Suprapubic skin (tissue), 4 donors: Measurements from ENCODE around the gene TMEM179. TPM values are rescaled to one million over a fixed set of nuclear protein-coding genes. Genes with fewer than 3 reads are reported as not detected.

Experiments
- DNase-seq, 2 donors: peaks; one replicate each; pipeline ENCODE4 v3.0.0-alpha.2; 2019; ENCODE audit warnings: low spot score in 2 of 2
- H3K27ac ChIP-seq: fragments of 200-600 bp; sonication (generic); one replicate; pipeline ENCODE4 v1.5.1; 2019
- H3K27me3 ChIP-seq: fragments of 200-600 bp; sonication (generic); one replicate; pipeline ENCODE4 v1.5.1; 2019
- H3K36me3 ChIP-seq: fragments of 200-600 bp; sonication (generic); one replicate; pipeline ENCODE4 v1.5.1; 2019
- H3K4me1 ChIP-seq: fragments of 200-600 bp; sonication (generic); one replicate; pipeline ENCODE4 v1.5.1; 2019
- H3K4me3 ChIP-seq: fragments of 200-600 bp; sonication (generic); one replicate; pipeline ENCODE4 v1.5.1; 2019; ENCODE audit warnings: mild to moderate bottlenecking
- H3K9me3 ChIP-seq: fragments of 200-600 bp; sonication (generic); one replicate; pipeline ENCODE4 v1.5.1; 2019
- CTCF ChIP-seq, 2 donors: fragments of 200-600 bp in 1 of 2; fragments of 450-650 bp in 1 of 2; sonication (generic) in 1 of 2; IDR thresholded peaks; one replicate each; pipeline ENCODE4 v1.5.1; 2016 to 2019; ENCODE audit warnings: antibody characterized with exemption in 2 of 2, mild to moderate bottlenecking in 1 of 2, moderate library complexity in 1 of 2
- EP300 ChIP-seq: sonication (generic); formaldehyde crosslinking; IDR thresholded peaks from one replicate; pipeline ENCODE4 v1.6.1; 2017; ENCODE audit warnings: antibody characterized with exemption
- POLR2A ChIP-seq, 2 donors: fragments of 450-650 bp; IDR thresholded peaks; one replicate each; pipeline ENCODE4 v1.6.1; 2017; ENCODE audit warnings: antibody characterized with exemption in 2 of 2, mild to moderate bottlenecking in 2 of 2, moderate library complexity in 2 of 2
- POLR2AphosphoS5 ChIP-seq, 3 donors: sonication (generic); formaldehyde crosslinking; IDR thresholded peaks; one replicate each; pipeline ENCODE4 v1.6.1; 2017; ENCODE audit warnings: antibody characterized with exemption in 3 of 3
- WGBS: methylation state at CpG from one replicate; pipeline ENCODE4 v1.1.5; 2018; 5-methylcytosine and 5-hydroxymethylcytosine counted together
- total RNA-seq, 4 donors: library from RNA; depleted of rRNA; stranded (reverse); fragments of >200 nt; gene quantifications; one replicate each; pipeline ENCODE4 v1.1.0, GENCODE V29; 2016

TMEM179 gene
- total RNA-seq, 4 donors from 2014 or later, result not detected

DNA sequence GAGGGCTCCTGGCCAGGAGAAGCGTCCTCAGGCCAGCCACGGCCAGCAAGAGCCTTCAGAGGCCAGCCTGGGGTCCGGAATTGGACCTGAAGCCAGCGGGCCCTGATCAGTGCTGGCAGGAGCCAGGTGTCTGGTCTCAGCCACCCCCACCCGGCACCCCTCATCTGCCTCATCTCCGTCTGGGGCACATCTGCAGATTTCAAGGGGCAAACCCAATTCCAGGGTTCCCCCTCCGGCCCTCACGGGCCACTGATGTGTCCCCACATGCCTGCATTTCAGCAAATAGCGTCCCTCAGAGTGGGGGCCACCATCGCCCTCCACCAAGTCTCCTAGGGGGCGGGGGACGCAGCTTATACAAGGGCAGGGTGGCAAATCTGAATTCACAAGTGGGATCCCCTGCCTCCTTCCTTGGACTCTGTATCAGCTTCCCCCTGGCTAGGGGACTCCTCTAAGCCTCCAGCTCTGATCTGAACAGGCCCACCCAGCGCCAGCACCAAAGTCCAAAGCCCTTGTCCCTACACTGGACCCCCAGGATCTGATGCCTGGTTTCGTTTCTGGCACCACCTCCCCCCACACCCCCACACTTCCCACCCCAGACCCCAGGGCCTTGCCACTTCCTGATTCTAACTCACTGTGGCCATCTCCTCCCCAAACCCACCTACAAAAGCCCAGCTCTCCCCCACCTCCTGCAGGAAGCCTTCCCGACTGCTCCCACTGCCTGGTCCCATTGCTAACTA is 10.1 kb downstream of the TMEM179 start:
- Histone ChIP-seq H3K4me1 (no peaks in the 10 kb centered on the region), H3K27me3 (peaks cover 55% of the 10 kb centered on the region), H3K27ac (no peak overlapping the region), H3K9me3 (no peaks in the 10 kb centered on the region), H3K36me3 (no peaks in the 10 kb centered on the region), H3K4me3 (no peak overlapping the region)
- TF ChIP-seq POLR2AphosphoS5 (IDR thresholded peaks at IDR 0.05) (no peak), POLR2A (IDR thresholded peaks at IDR 0.05) (no peak), CTCF (IDR thresholded peaks at IDR 0.05) (no peak), EP300 (no peak)
- 76% methylated on average over 8 of the region's 15 CpGs for WGBS
- no peak for DNase-seq

DNA sequence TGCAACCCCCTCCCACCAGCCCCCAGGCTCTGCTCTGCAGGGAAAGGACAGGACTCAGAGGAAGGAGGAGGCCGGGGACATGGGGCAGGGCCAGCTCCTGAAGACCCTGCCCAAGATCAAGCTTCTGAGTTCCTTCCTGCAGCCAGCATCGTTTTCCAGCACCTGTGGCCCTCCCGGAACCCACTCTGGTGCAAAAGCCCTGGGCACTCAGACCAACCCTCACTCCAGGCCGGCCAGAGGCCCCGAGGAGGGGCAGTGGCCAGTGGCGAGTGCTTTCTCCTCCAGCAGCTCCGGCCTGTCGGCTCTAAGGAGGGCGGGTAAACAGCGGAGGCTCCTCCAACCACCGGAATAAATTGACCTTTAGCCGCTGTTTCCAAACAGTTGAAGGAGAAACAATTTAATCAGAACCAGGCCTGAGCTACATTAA is 10.8 kb downstream of the TMEM179 start:
- Histone ChIP-seq H3K36me3 (no peaks in the 10 kb centered on the region), H3K4me3 (no peak overlapping the region), H3K27ac (no peak overlapping the region), H3K27me3 (peaks cover 49% of the 10 kb centered on the region), H3K4me1 (no peaks in the 10 kb centered on the region), H3K9me3 (no peaks in the 10 kb centered on the region)
- WGBS, result 65% methylated on average over 11 of the region's 12 CpGs
- TF ChIP-seq CTCF (IDR thresholded peaks at IDR 0.05), result no peak
- no peak for TF ChIP-seq POLR2A (IDR thresholded peaks at IDR 0.05)
- no peak for TF ChIP-seq EP300
- TF ChIP-seq POLR2AphosphoS5 (IDR thresholded peaks at IDR 0.05), result no peak
- DNase-seq, result no peak

- TF ChIP-seq CTCF (IDR thresholded peaks at IDR 0.05) (no peak), POLR2A (IDR thresholded peaks at IDR 0.05) (no peak)
- Histone ChIP-seq H3K9me3 (no peaks in the 10 kb centered on the region), H3K27me3 (peaks cover 53% of the 10 kb centered on the region), H3K4me3 (no peak overlapping the region), H3K27ac (no peak overlapping the region), H3K36me3 (no peaks in the 10 kb centered on the region), H3K4me1 (no peaks in the 10 kb centered on the region)
- 60% methylated on average over 2 of the region's 18 CpGs for WGBS
- no peak for DNase-seq
These were observed 11.3 kb downstream of the TMEM179 start for GRCh38 chr14:104593241-104593701.

GRCh38 chr14:104592785-104593184 is 11.8 kb downstream of the TMEM179 start:
- no peak for DNase-seq
- H3K4me1 ChIP-seq, result no peaks in the 10 kb centered on the region
- WGBS, result 100% methylated on average over 1 of the region's 8 CpGs
- no peaks in the 10 kb centered on the region for H3K36me3 ChIP-seq
- no peak overlapping the region for H3K27ac ChIP-seq
- no peak for TF ChIP-seq POLR2AphosphoS5 (IDR thresholded peaks at IDR 0.05)
- TF ChIP-seq CTCF (IDR thresholded peaks at IDR 0.05), result no peak
- TF ChIP-seq POLR2A (IDR thresholded peaks at IDR 0.05), result no peak
- no peak for TF ChIP-seq EP300
- H3K4me3 ChIP-seq, result no peak overlapping the region
- H3K27me3 ChIP-seq, result peaks cover 58% of the 10 kb centered on the region
- H3K9me3 ChIP-seq, result no peaks in the 10 kb centered on the region

- Histone ChIP-seq H3K36me3 (no peaks in the 10 kb centered on the region), H3K27me3 (peaks cover 61% of the 10 kb centered on the region), H3K4me3 (no peak overlapping the region), H3K9me3 (no peaks in the 10 kb centered on the region), H3K27ac (no peak overlapping the region), H3K4me1 (no peaks in the 10 kb centered on the region)
- no peak for DNase-seq
- WGBS, result 68% methylated on average over 3 of the region's 3 CpGs
- TF ChIP-seq POLR2AphosphoS5 (IDR thresholded peaks at IDR 0.05), result no peak
- TF ChIP-seq CTCF (IDR thresholded peaks at IDR 0.05), result no peak
- TF ChIP-seq EP300, result no peak
- no peak for TF ChIP-seq POLR2A (IDR thresholded peaks at IDR 0.05)
These were observed 12.3 kb downstream of the TMEM179 start for GRCh38 chr14:104592292-104592672.
